B cell (primary cell): Measurements from ENCODE around the gene CACTIN. TPM values are rescaled to one million over a fixed set of nuclear protein-coding genes. Genes with fewer than 3 reads are reported as not detected.

Experiments
- ATAC-seq: fragments of 200-7000 bp; cut with Tn5 transposase; one replicate; pipeline ENCODE4 v1.10.0; 2021; ENCODE audit warnings: low read depth, mild to moderate bottlenecking, moderate number of reproducible peaks, moderate library complexity
- CTCF ChIA-PET: fragments of 350-600 bp; sonication (Branson Sonifier 250); formaldehyde crosslinking; loops from one replicate; lab custom pipeline; 2021; ENCODE audit warnings: antibody characterized with exemption, inconsistent platforms; lab: Charles Lee
- POLR2A ChIA-PET: fragments of 350-600 bp; sonication (Branson Sonifier 250); formaldehyde crosslinking; loops from one replicate; lab custom pipeline; 2021; ENCODE audit warnings: antibody characterized with exemption; lab: Charles Lee
- DNase-seq: peaks from one replicate; pipeline ENCODE4 v3.0.0; 2013
- H2AFZ ChIP-seq: 2 replicates; pipeline ENCODE4 v1.6.1; 2012; ENCODE audit warnings: mild to moderate bottlenecking, low read depth, low read length; ENCODE audit not compliant: insufficient read depth, poor library complexity, severe bottlenecking
- H3K27ac ChIP-seq, 2 donors: 1 replicate in 1 of 2; 2 replicates in 1 of 2; pipeline ENCODE4 v1.5.1; 2012 to 2013; ENCODE audit warnings: low read length in 2 of 2, mild to moderate bottlenecking in 2 of 2, moderate library complexity in 1 of 2
- H3K27me3 ChIP-seq, 4 experiments: fragments of 200-600 bp in 1 of 4; sonication (generic) in 1 of 4; replicated peaks in 1 of 4; 1 replicate in 2 of 4; 2 replicates in 2 of 4; pipeline versions ENCODE4 v1.6.1 to v1.7.0; 2013 to 2016; ENCODE audit warnings: low read length in 3 of 4, mild to moderate bottlenecking in 2 of 4, mixed read lengths in 1 of 4, moderate library complexity in 1 of 4; ENCODE audit not compliant: insufficient read depth in 4 of 4, control insufficient read depth in 3 of 4; ENCODE audit errors: control extremely low read depth in 1 of 4
- H3K36me3 ChIP-seq, 2 experiments: replicated peaks in 1 of 2; 1 replicate in 1 of 2; 2 replicates in 1 of 2; pipeline versions ENCODE4 v1.6.1 to v1.7.1; 2013; ENCODE audit warnings: low read length in 1 of 2; ENCODE audit not compliant: insufficient read depth in 2 of 2, control insufficient read depth in 1 of 2; ENCODE audit errors: control extremely low read depth in 1 of 2, extremely low read depth in 1 of 2
- H3K4me1 ChIP-seq, 2 donors: fragments of 200-600 bp in 1 of 2; sonication (generic) in 1 of 2; 1 replicate in 1 of 2; 2 replicates in 1 of 2; pipeline versions ENCODE4 v1.5.1 to v1.6.1; 2013 to 2017; ENCODE audit warnings: low read length in 2 of 2; ENCODE audit not compliant: control insufficient read depth in 2 of 2, insufficient read depth in 2 of 2
- H3K4me2 ChIP-seq: replicated peaks from 2 replicates; pipeline ENCODE3; 2012; ENCODE audit warnings: mild to moderate bottlenecking, low read depth, low read length; ENCODE audit not compliant: poor library complexity, severe bottlenecking
- H3K4me3 ChIP-seq, 5 experiments: fragments of 200-600 bp in 1 of 5; sonication (generic) in 1 of 5; 1 replicate in 3 of 5; 2 replicates in 2 of 5; pipeline versions ENCODE4 v1.5.1 to v1.7.0; 2011 to 2016; ENCODE audit warnings: low read length in 4 of 5, mild to moderate bottlenecking in 4 of 5, low read depth in 2 of 5, control low read depth in 1 of 5, moderate library complexity in 1 of 5; ENCODE audit not compliant: insufficient read depth in 1 of 5; ENCODE audit errors: control extremely low read depth in 1 of 5, extremely low read depth in 1 of 5
- H3K79me2 ChIP-seq: fragments of 200-600 bp; sonication (generic); one replicate; pipeline ENCODE4 v1.6.0; 2016; ENCODE audit warnings: low read length; ENCODE audit not compliant: control insufficient read depth, insufficient read depth
- H3K9ac ChIP-seq: fragments of 200-600 bp; sonication (generic); 2 replicates; pipeline ENCODE4 v1.6.1; 2017; ENCODE audit warnings: mild to moderate bottlenecking, low read length, moderate library complexity
- H3K9me3 ChIP-seq, 3 donors: one replicate each; pipeline versions ENCODE4 v1.6.1 to v1.7.1; 2013; ENCODE audit warnings: low read length in 2 of 3; ENCODE audit not compliant: control insufficient read depth in 2 of 3, insufficient read depth in 1 of 3; ENCODE audit errors: control extremely low read depth in 1 of 3
- H4K20me1 ChIP-seq: 2 replicates; pipeline ENCODE4 v1.6.0; 2012; ENCODE audit warnings: mild to moderate bottlenecking, low read length; ENCODE audit not compliant: insufficient read depth, control insufficient read depth, poor library complexity, severe bottlenecking
- H3K27ac Mint-ChIP-seq: one replicate; pipeline ENCODE4 v1.8.0; 2021; ENCODE audit warnings: mixed read lengths
- H3K27me3 Mint-ChIP-seq: one replicate; pipeline ENCODE4 v1.8.0; 2021; ENCODE audit warnings: mixed read lengths
- H3K4me1 Mint-ChIP-seq: one replicate; pipeline ENCODE4 v1.8.0; 2021; ENCODE audit warnings: mixed read lengths
- H3K4me3 Mint-ChIP-seq: one replicate; pipeline ENCODE4 v1.8.0; 2021; ENCODE audit warnings: mixed read lengths
- H3K9me3 Mint-ChIP-seq: one replicate; pipeline ENCODE4 v1.8.0; 2022; ENCODE audit warnings: mixed read lengths; ENCODE audit not compliant: insufficient read depth
- EZH2 ChIP-seq: IDR thresholded peaks from 2 replicates; pipeline ENCODE4 v1.6.1; 2012; ENCODE audit warnings: borderline replicate concordance, low read depth, mild to moderate bottlenecking, moderate library complexity, low read length; ENCODE audit not compliant: insufficient read depth, poor library complexity, severe bottlenecking
- WGBS: methylation state at CpG from one replicate; pipeline ENCODE4 v1.1.5; 2013; ENCODE audit warnings: missing lambda C conversion rate; ENCODE audit not compliant: insufficient coverage; 5-methylcytosine and 5-hydroxymethylcytosine counted together
- intact Hi-C: fragments of 100-400 bp; cut with micrococcal nuclease; formaldehyde crosslinking; loops from one replicate; pipeline ENCODE4 v1.10.0; 2022
- polyA plus RNA-seq: library from polyadenylated mRNA; depleted of rRNA; stranded (reverse); fragments of >200 nt; gene quantifications from 2 replicates; pipeline ENCODE4 v1.2.3, GENCODE V29; 2012
- total RNA-seq, 2 donors: library from RNA; stranded (reverse); fragments of 120-200 nt in 1 of 2; gene quantifications; 1 replicate in 1 of 2; 2 replicates in 1 of 2; pipeline versions ENCODE4 v1.2.3 to v1.2.4, GENCODE V29; 2013 to 2022
- TF ChIP-seq, protein P1 (sequence below): fragments of 200-600 bp; IDR thresholded peaks from one replicate; pipeline ENCODE4 v1.8.0; 2022; ENCODE audit warnings: antibody characterized with exemption, mild to moderate bottlenecking

Gene CACTIN
- total and polyA plus RNA-seq, 2 donors (not counting 1 experiment from before 2014, with no cell fraction given): 40.6 to 41.8 TPM

DNA sequence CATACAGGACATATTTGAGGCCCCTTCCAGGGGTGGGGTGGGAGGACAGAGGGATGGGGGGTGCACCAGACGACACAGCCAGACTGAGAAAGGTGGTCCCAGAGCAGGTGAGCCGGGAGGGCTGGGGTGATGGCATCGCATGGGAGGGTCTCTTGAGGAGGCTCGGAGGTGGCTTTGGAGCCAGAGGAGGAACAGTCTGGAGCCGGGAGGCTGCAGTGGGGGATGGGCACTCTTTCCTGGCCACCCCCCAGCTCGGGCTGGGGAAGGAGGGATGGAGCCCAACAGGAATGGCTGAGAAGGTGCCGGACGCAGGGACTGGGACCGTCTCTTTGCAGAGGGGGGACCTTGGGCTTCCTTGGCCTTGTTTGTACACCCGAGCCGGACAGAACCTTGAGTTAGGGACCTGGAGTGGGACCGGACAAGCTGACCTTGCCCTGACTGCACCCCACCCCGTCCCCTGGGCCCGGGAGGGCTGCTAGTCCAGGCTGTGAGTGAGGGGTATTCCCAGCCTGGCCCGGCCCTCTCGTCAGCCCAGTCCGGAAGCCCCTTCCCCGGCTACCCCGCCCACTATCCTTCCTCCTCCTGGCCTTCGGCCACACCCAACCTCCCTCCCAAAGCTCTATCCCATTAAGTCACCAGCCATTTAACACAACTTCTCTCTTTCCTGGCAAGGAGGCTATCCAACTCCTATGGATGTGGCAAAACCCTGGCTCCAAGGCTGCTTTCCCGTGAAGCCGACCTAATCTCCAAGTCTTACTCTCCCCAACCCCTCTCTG lies 19.1 kb downstream of the CACTIN start:
- H3K4me1 ChIP-seq: peaks cover 36 to 49% of the 10 kb centered on the region in 2 donors
- H3K4me2 ChIP-seq: peak overlapping the region; percentile 97
- H3K27me3 ChIP-seq: peaks cover 0 to 4% (median 0%) of the 10 kb centered on the region in 4 experiments
- no peaks in the 10 kb centered on the region for H3K27me3 Mint-ChIP-seq
- ChIA-PET CTCF (interaction anchor here (0.6 to 1.9 kb wide), 3 partner anchors 11 to 98 kb away, joined by 4 to 9 read pairs (median 5); no protein-coding TSS in a partner anchor), POLR2A (no interaction called here)
- 23% methylated on average over 20 of the region's 22 CpGs for WGBS
- peaks cover 7% of the 10 kb centered on the region for H3K79me2 ChIP-seq
- peak overlapping the region; percentile 69 for H3K4me3 Mint-ChIP-seq
- ATAC-seq (no peak), DNase-seq (no peak)
- H4K20me1 ChIP-seq: no peaks in the 10 kb centered on the region
- peak overlapping the region in 4 of 5 experiments; percentile 49 to 71 (median 64) for H3K4me3 ChIP-seq
- H3K9ac ChIP-seq: peak overlapping the region; percentile 74
- H3K4me1 Mint-ChIP-seq: peaks cover 21% of the 10 kb centered on the region
- peaks cover 0 to 13% of the 10 kb centered on the region in 2 experiments for H3K36me3 ChIP-seq
- peak overlapping the region; percentile 22 for H3K27ac Mint-ChIP-seq
- peak overlapping the region; percentile 84 for H2AFZ ChIP-seq
- intact Hi-C loops: loop anchor here (5.0 kb wide), 1 partner anchor 50 kb away; the partner anchor contains the start of gene MFSD12
- H3K9me3 ChIP-seq: peaks cover 0 to 25% (median 0%) of the 10 kb centered on the region in 3 donors
- no peak for TF ChIP-seq EZH2
- TF ChIP-seq, protein P1, sequence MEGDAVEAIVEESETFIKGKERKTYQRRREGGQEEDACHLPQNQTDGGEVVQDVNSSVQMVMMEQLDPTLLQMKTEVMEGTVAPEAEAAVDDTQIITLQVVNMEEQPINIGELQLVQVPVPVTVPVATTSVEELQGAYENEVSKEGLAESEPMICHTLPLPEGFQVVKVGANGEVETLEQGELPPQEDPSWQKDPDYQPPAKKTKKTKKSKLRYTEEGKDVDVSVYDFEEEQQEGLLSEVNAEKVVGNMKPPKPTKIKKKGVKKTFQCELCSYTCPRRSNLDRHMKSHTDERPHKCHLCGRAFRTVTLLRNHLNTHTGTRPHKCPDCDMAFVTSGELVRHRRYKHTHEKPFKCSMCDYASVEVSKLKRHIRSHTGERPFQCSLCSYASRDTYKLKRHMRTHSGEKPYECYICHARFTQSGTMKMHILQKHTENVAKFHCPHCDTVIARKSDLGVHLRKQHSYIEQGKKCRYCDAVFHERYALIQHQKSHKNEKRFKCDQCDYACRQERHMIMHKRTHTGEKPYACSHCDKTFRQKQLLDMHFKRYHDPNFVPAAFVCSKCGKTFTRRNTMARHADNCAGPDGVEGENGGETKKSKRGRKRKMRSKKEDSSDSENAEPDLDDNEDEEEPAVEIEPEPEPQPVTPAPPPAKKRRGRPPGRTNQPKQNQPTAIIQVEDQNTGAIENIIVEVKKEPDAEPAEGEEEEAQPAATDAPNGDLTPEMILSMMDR: no peak
- no peak overlapping the region for H3K27ac ChIP-seq
- H3K9me3 Mint-ChIP-seq: no peaks in the 10 kb centered on the region
